Lower lobe of right lung (tissue), 1 donor: ENCODE data around the gene RGS21. TPM values are rescaled to one million over a fixed set of nuclear protein-coding genes. Genes with fewer than 3 reads are reported as not detected.

Experiments used
- total RNA-seq: library from RNA; stranded (reverse); fragmentation: NEBNext Ultra II Directional; extraction: Animal tissue kit (Norgen Biotek cat#: 25700); gene quantifications from one replicate; pipeline ENCODE4 v1.2.1, GENCODE V29; 2021
- donor health status: DM: no; HTN: yes; CAD: no; lungs with severe emphysema.

Gene RGS21
- total RNA-seq, 1 donor from 2014 or later = not detected

Other genes starting within 250 kb of the RGS21 start
- 13.0 TPM for gene RGS18, start 158.5 kb upstream of the RGS21 start, total RNA-seq